NB4 (cell line): Measurements from ENCODE around the gene ING3.

ENCODE experiments used
- POLR2A ChIP-seq: IDR thresholded peaks from 2 replicates; pipeline ENCODE4 v1.6.1; 2011; ENCODE audit warnings: mild to moderate bottlenecking; ENCODE audit not compliant: insufficient read length; ENCODE audit errors: extremely low read depth
- TF ChIP-seq, protein P1 (sequence below): IDR thresholded peaks from one replicate; pipeline ENCODE4 v1.5.1; 2012; ENCODE audit warnings: low read depth, low read length

GRCh38 chr7:121023194-121023593 lies 72.6 kb downstream of the ING3 start:
- TF ChIP-seq, protein P1, sequence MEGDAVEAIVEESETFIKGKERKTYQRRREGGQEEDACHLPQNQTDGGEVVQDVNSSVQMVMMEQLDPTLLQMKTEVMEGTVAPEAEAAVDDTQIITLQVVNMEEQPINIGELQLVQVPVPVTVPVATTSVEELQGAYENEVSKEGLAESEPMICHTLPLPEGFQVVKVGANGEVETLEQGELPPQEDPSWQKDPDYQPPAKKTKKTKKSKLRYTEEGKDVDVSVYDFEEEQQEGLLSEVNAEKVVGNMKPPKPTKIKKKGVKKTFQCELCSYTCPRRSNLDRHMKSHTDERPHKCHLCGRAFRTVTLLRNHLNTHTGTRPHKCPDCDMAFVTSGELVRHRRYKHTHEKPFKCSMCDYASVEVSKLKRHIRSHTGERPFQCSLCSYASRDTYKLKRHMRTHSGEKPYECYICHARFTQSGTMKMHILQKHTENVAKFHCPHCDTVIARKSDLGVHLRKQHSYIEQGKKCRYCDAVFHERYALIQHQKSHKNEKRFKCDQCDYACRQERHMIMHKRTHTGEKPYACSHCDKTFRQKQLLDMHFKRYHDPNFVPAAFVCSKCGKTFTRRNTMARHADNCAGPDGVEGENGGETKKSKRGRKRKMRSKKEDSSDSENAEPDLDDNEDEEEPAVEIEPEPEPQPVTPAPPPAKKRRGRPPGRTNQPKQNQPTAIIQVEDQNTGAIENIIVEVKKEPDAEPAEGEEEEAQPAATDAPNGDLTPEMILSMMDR = no peak
- TF ChIP-seq POLR2A = no peak
